Sigmoid colon (tissue), 7 donors: ENCODE measurements around the gene ATP1A1. TPM values are rescaled to one million over a fixed set of nuclear protein-coding genes. Genes with fewer than 3 reads are reported as not detected.

Experiments
- DNase-seq: peaks from one replicate; pipeline ENCODE4 v3.0.0-alpha.2; 2019
- H3K27ac ChIP-seq, 4 donors: fragments of 200-600 bp; sonication (generic); one replicate each; pipeline ENCODE4 v1.5.1; 2016 to 2019; ENCODE audit warnings: mild to moderate bottlenecking in 1 of 4
- H3K27me3 ChIP-seq, 3 donors: fragments of 200-600 bp; sonication (generic); one replicate each; pipeline ENCODE4 v1.5.1; 2019; ENCODE audit warnings: mild to moderate bottlenecking in 1 of 3
- H3K36me3 ChIP-seq, 4 donors: fragments of 200-600 bp; sonication (generic); one replicate each; pipeline ENCODE4 v1.5.1; 2016 to 2019
- H3K4me1 ChIP-seq, 4 donors: fragments of 200-600 bp; sonication (generic); one replicate each; pipeline ENCODE4 v1.5.1; 2017 to 2019
- H3K4me3 ChIP-seq, 4 donors: fragments of 200-600 bp; sonication (generic); one replicate each; pipeline ENCODE4 v1.5.1; 2017 to 2019; ENCODE audit warnings: mild to moderate bottlenecking in 2 of 4, moderate library complexity in 1 of 4
- H3K9me3 ChIP-seq, 4 donors: fragments of 200-600 bp in 3 of 4; sonication (generic) in 3 of 4; one replicate each; pipeline versions ENCODE4 v1.5.1 to v1.6.1; 2013 to 2019
- EP300 ChIP-seq, 4 donors: sonication (generic); formaldehyde crosslinking; IDR thresholded peaks; one replicate each; pipeline ENCODE4 v1.6.1; 2017; ENCODE audit warnings: antibody characterized with exemption in 4 of 4
- POLR2A ChIP-seq, 2 donors: fragments of 450-650 bp; IDR thresholded peaks; one replicate each; pipeline ENCODE4 v1.6.1; 2016; ENCODE audit warnings: antibody characterized with exemption in 2 of 2, mild to moderate bottlenecking in 2 of 2, moderate library complexity in 2 of 2
- POLR2AphosphoS5 ChIP-seq, 4 donors: sonication (generic); formaldehyde crosslinking; IDR thresholded peaks; one replicate each; pipeline ENCODE4 v1.6.1; 2017; ENCODE audit warnings: antibody characterized with exemption in 4 of 4
- WGBS, 2 donors: extraction: QIAGEN DNeasy Blood & Tissue Kit; methylation state at CpG; one replicate each; pipeline ENCODE4 v1.1.7; 2013; 5-methylcytosine and 5-hydroxymethylcytosine counted together
- intact Hi-C: fragments of 100-400 bp; cut with DNase I; formaldehyde crosslinking; loops from one replicate; pipeline ENCODE4 v1.15.1; 2023
- polyA plus RNA-seq, 3 donors: library from polyadenylated mRNA; stranded (reverse); fragments of 200-250 nt; gene quantifications; one replicate each; pipeline ENCODE4 v1.2.3, GENCODE V29; 2013
- total RNA-seq, 4 donors: library from RNA; depleted of rRNA; stranded (reverse); fragments of >200 nt; gene quantifications; one replicate each; pipeline ENCODE4 v1.1.0, GENCODE V29; 2016
- TF ChIP-seq, protein P1 (sequence below), 4 experiments: fragments of 450-650 bp in 3 of 4; fragments of 200-600 bp in 1 of 4; IDR thresholded peaks; one replicate each; pipeline ENCODE4 v1.5.1; 2016 to 2019; ENCODE audit warnings: antibody characterized with exemption in 4 of 4, mild to moderate bottlenecking in 3 of 4, moderate library complexity in 2 of 4
- donor health status: healthy with polysubstance abuse.
- donor health status: Bipolar disorder and iron deficiency.
- donor health status: healthy.

Gene ATP1A1
- total and polyA plus RNA-seq, 7 donors, result 88.6 to 1,099 (median 101) TPM

DNA sequence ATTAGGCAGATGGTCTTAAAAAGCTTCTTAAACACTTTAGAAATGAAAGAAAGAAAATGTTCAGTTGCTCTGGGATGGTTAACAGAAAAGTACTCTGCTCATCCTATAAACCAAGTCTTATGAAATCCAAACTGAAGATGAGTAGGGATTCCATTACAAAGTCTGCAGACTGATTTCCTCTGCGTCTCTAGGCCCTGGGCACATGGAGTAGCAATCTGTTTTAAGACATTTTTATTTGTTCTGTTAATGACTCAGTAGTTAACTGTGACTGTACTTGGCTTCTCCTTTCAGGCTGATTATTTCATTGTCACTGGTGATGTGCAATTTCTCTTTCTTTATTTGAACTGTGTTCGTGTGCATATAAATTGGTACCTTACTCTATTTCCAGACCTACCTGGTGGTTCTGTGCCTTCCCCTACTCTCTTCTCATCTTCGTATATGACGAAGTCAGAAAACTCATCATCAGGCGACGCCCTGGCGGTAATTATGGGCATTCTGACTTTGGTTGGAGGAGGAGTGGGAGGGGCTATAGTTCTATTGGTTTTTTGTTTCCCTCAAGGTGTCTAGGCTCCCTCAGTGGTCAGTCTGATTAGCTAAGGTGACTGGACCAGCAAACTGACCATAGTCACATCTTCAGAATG, 30.6 kb downstream of the ATP1A1 start:
- Histone ChIP-seq H3K4me3 (no peak overlapping the region), H3K27me3 (no peaks in the 10 kb centered on the region), H3K36me3 (peaks cover 46 to 94% (median 71%) of the 10 kb centered on the region in 4 donors), H3K9me3 (no peaks in the 10 kb centered on the region), H3K4me1 (no peaks in the 10 kb centered on the region), H3K27ac (no peak overlapping the region)
- DNase-seq, result no peak
- WGBS, 2 donors, result 63 to 85% methylated on average over 7 of the region's 7 CpGs
- no peak for TF ChIP-seq POLR2AphosphoS5 (IDR thresholded peaks at IDR 0.05)
- TF ChIP-seq POLR2A (IDR thresholded peaks at IDR 0.05), result no peak
- no peak for TF ChIP-seq EP300 (IDR thresholded peaks at IDR 0.05)
- TF ChIP-seq, protein P1, sequence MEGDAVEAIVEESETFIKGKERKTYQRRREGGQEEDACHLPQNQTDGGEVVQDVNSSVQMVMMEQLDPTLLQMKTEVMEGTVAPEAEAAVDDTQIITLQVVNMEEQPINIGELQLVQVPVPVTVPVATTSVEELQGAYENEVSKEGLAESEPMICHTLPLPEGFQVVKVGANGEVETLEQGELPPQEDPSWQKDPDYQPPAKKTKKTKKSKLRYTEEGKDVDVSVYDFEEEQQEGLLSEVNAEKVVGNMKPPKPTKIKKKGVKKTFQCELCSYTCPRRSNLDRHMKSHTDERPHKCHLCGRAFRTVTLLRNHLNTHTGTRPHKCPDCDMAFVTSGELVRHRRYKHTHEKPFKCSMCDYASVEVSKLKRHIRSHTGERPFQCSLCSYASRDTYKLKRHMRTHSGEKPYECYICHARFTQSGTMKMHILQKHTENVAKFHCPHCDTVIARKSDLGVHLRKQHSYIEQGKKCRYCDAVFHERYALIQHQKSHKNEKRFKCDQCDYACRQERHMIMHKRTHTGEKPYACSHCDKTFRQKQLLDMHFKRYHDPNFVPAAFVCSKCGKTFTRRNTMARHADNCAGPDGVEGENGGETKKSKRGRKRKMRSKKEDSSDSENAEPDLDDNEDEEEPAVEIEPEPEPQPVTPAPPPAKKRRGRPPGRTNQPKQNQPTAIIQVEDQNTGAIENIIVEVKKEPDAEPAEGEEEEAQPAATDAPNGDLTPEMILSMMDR (IDR thresholded peaks at IDR 0.05), result no peak
- intact Hi-C loops, result no loop called here

DNA sequence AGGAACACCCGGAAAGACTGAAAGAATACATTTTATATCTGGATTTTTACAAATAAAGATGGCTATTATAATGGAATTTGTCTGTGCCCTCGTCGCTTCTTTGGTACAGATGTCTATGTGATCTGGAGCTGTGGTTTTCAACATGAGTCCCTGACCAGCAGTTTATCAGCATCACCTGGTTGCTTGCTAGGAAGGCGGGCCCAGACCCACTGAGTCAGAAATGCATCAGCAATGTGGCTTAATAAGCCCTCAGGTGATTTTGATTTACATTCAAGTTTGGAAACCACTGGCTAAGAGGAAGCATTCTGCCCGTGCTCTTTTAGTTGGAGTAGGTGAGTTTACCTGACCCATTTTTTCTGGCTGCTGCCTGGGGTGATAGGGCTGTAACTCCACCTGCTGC, 31.7 kb downstream of the ATP1A1 start:
- no peak for TF ChIP-seq POLR2AphosphoS5 (IDR thresholded peaks at IDR 0.05)
- TF ChIP-seq, protein P1 (IDR thresholded peaks at IDR 0.05), result no peak
- TF ChIP-seq EP300 (IDR thresholded peaks at IDR 0.05), result no peak
- TF ChIP-seq POLR2A (IDR thresholded peaks at IDR 0.05), result no peak
- WGBS, 2 donors, result 82 to 87% methylated on average over 5 of the region's 5 CpGs
- Histone ChIP-seq H3K4me3 (no peak overlapping the region), H3K36me3 (peaks cover 37 to 88% (median 61%) of the 10 kb centered on the region in 4 donors), H3K9me3 (no peaks in the 10 kb centered on the region), H3K27ac (peak overlapping the region in 1 of 4 donors; percentile 20), H3K27me3 (no peaks in the 10 kb centered on the region), H3K4me1 (no peaks in the 10 kb centered on the region)
- DNase-seq, result no peak
- intact Hi-C loops, result no loop called here

DNA sequence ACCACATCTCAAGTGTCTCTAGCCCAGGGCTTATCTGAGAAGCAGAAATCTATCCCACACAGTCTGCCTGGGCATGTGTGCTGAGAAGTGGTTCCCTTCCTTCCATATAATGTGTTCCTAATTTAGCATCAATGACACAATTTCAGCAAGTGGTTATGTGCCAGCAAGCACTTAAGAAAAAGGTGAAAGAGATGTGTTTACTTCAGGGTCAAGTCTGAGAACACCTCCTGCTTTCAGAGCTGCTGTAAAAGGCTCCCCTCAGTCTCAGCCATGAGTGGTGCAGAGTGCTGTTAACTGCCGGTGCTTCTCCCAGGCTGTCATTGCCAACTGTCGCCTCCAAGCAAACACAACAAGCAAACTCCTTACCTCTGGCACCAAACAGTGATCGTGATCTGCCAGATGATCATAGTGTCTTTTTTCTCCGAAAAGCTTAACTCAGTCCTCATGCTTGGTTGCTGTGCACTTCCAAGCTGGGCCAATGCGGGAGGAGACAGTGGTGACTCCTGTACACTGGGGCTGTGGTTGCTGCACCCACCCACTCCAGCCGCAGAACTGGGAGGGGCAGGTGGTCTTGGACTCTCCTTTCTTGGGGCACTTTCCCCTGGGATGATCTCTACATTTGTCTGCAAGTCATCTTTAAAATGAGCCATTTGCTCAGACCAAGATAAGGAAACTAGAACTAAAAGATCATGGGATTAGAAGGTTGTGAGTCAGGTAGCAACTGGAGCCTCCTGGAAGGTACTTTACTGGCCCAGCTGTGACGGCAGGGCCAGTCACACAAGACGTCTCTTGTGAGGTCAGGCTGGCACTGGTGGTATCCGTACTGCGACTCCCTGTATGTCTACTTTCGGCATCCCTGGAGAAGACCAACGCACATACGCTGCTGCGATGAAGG, 32.4 kb downstream of the ATP1A1 start:
- Histone ChIP-seq H3K27me3 (no peaks in the 10 kb centered on the region), H3K4me1 (no peaks in the 10 kb centered on the region), H3K27ac (peak overlapping the region in 1 of 4 donors; percentile 34), H3K4me3 (no peak overlapping the region), H3K36me3 (peaks cover 31 to 81% (median 53%) of the 10 kb centered on the region in 4 donors), H3K9me3 (no peaks in the 10 kb centered on the region)
- DNase-seq, result no peak
- intact Hi-C loops, result no loop called here
- WGBS, 2 donors, result 79 to 86% methylated on average over 14 of the region's 14 CpGs
- TF ChIP-seq, protein P1 (IDR thresholded peaks at IDR 0.05), result no peak
- no peak for TF ChIP-seq POLR2AphosphoS5 (IDR thresholded peaks at IDR 0.05)
- no peak for TF ChIP-seq EP300 (IDR thresholded peaks at IDR 0.05)
- TF ChIP-seq POLR2A (IDR thresholded peaks at IDR 0.05), result no peak

DNA sequence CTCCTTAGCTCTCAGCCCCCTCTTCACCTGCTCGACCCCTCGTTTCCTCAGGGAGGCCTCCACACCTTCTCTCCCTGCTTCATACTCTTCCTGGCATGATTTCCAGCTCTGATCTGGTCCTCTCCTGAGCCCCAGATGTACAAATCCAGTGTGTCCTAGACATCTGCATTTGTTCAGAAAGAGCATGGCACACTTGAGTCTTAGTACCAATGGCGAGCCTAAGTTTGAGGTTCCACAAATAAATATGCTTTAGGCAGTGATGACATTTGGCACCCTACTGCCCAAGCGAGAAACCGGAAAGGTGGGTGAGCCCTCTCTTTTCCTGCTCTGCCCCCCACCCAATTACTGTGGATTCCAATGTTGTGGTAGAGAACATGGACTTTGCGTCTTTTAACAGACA, 34.0 kb downstream of the ATP1A1 start:
- Histone ChIP-seq H3K9me3 (no peaks in the 10 kb centered on the region), H3K27me3 (no peaks in the 10 kb centered on the region), H3K27ac (no peak overlapping the region), H3K4me3 (no peak overlapping the region), H3K4me1 (no peaks in the 10 kb centered on the region), H3K36me3 (peaks cover 16 to 65% (median 37%) of the 10 kb centered on the region in 4 donors)
- TF ChIP-seq EP300 (IDR thresholded peaks at IDR 0.05) (no peak), POLR2A (IDR thresholded peaks at IDR 0.05) (no peak), POLR2AphosphoS5 (IDR thresholded peaks at IDR 0.05) (no peak)
- TF ChIP-seq, protein P1 (IDR thresholded peaks at IDR 0.05), result no peak
- WGBS, 2 donors, result 88 to 95% methylated on average over 6 of the region's 6 CpGs
- intact Hi-C loops, result no loop called here
- DNase-seq, result no peak
